Muscle of leg (tissue), 11 donors: ENCODE data around the gene SLC6A11. TPM values are rescaled to one million over a fixed set of nuclear protein-coding genes. Genes with fewer than 3 reads are reported as not detected.

ENCODE experiments used
- DNase-seq: peaks from one replicate; pipeline ENCODE4 v3.0.0; 2013
- H3K27ac ChIP-seq: one replicate; pipeline ENCODE4 v1.5.1; 2013; ENCODE audit warnings: mild to moderate bottlenecking, low read length, control low read depth
- H3K27me3 ChIP-seq: one replicate; pipeline ENCODE4 v1.6.1; 2013; ENCODE audit warnings: low read length; ENCODE audit not compliant: control insufficient read depth, insufficient read depth
- H3K36me3 ChIP-seq: one replicate; pipeline ENCODE4 v1.6.1; 2013; ENCODE audit warnings: low read length; ENCODE audit not compliant: control insufficient read depth, insufficient read depth
- H3K4me1 ChIP-seq: one replicate; pipeline ENCODE4 v1.6.1; 2013; ENCODE audit warnings: low read length; ENCODE audit not compliant: control insufficient read depth, insufficient read depth
- H3K4me3 ChIP-seq: one replicate; pipeline ENCODE4 v1.5.1; 2013; ENCODE audit warnings: low read length, control low read depth
- H3K9me3 ChIP-seq: replicated peaks from 2 replicates; pipeline ENCODE4 v1.6.1; 2013; ENCODE audit warnings: low read depth, low read length; ENCODE audit not compliant: control insufficient read depth
- WGBS: methylation state at CpG from one replicate; pipeline ENCODE4 v1.1.5; 2013; ENCODE audit warnings: missing lambda C conversion rate; ENCODE audit not compliant: insufficient coverage; 5-methylcytosine and 5-hydroxymethylcytosine counted together
- polyA plus RNA-seq, 8 donors: library from polyadenylated mRNA; unstranded; fragments of 120-200 nt; gene quantifications; one replicate each; pipeline versions ENCODE4 v1.2.1 to v1.2.3, GENCODE V29; 2013; ENCODE audit warnings: inconsistent platforms in 1 of 8, low replicate concordance in 1 of 8; ENCODE audit not compliant: insufficient read length in 8 of 8, insufficient read depth in 1 of 8
- total RNA-seq: library from RNA; stranded (reverse); fragments of 120-200 nt; gene quantifications from one replicate; pipeline ENCODE4 v1.2.4, GENCODE V29; 2013

Gene SLC6A11
- total and polyA plus RNA-seq, 9 donors, result under 0.01 to 0.23 (median 0.07) TPM; not detected in 4

DNA sequence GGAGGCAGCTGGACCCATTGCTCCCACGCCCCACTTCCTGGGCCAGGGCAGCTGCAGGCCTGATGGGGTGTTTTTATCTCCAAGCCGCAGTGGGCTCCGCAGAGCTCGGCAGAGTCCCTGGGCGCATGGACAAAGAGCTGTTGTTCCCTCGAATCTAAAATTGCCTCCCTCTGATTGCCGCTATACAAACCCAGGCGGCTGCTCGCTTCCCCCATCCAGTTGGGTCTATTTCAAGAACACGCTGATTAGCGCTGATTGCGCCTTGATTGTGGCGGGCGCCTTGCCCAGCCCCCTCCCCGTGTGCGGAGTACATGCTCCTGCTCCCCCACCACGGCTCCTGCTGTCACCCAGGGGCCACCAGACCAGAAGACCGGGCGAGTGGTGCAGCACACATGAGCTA, 133.2 kb downstream of the SLC6A11 start:
- Histone ChIP-seq H3K27me3 (peaks cover 26% of the 10 kb centered on the region), H3K36me3 (no peaks in the 10 kb centered on the region), H3K9me3 (no peaks in the 10 kb centered on the region), H3K4me3 (no peak overlapping the region), H3K4me1 (peaks cover 22% of the 10 kb centered on the region), H3K27ac (no peak overlapping the region)
- no peak for DNase-seq
- WGBS, result 79% methylated on average over 16 of the region's 19 CpGs

DNA sequence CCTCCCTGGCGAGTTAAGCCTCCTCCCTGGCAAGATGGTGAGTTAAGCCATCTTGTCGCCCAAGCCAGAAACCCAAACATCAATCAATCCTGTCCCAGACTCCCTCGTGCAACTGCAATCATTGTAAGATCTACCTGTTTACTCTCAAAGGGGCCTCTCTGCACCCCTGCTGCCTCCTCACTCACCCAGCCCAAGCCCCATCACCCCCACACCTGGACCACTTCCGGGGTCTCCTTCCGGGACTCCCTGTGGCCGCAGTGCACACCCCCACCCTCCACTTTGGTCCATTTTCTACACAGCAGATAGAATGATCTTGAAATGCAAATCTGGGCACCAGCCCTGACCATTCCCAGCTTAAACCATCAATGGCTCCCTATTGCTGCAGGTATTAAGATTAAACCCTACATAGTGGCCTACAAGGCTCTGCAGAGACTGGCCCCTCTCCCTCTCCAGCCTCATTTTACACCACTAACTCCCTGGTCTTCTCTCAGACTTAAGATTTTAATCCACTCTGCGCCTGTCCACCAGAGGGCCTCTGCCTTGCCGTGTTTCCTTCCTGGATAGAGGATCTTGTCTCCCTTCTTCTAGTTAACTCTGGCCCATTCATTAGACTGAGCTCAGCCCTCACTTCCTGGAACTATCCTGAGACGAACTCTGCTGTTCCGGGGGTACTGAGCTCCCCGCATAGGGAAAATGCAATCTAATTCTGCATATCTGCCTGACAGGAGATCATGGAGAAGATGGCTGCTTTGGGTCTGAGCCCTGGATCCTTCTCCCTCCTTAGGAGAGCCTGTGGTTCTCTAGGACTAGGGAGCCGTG, 134.7 kb downstream of the SLC6A11 start:
- H3K36me3 ChIP-seq, result no peaks in the 10 kb centered on the region
- H3K9me3 ChIP-seq, result no peaks in the 10 kb centered on the region
- H3K4me3 ChIP-seq, result peak overlapping the region; percentile 1
- peaks cover 26% of the 10 kb centered on the region for H3K27me3 ChIP-seq
- H3K27ac ChIP-seq, result no peak overlapping the region
- peaks cover 33% of the 10 kb centered on the region for H3K4me1 ChIP-seq
- 60% methylated on average over 8 of the region's 12 CpGs for WGBS
- peak; percentile 75 for DNase-seq

DNA sequence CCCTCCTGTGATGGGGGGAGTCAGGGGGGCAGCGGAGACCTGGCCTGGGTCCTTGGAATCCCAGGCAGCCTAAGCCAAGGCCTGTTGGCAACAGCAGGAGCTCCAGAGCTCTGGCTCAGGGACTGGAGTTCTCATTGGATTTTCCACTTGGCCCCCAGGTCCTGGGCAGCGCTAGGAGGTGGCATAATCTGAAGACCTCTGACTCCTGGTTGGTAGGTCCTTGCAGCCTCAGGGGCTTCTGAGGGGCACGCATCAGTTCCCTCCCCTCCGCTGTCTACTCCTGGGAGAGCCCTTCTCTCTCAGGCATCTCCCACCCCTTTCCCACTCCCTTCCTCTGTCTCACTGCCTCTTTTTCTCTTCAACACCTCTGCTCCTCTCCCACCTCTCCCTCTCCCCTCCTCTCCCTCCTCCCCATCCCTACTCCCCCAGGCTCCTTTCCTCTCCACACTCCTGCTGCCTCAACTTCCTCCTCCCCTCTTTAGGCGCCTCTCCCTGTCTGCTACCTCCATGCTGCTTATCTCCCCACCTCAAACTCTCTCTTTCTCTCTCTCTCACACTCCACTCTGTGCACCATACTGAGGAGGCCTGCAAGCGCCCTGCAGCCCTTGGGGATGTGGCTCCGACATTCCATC, 135.4 kb downstream of the SLC6A11 start:
- Histone ChIP-seq H3K4me3 (peak overlapping the region; percentile 1), H3K27ac (no peak overlapping the region), H3K27me3 (peaks cover 26% of the 10 kb centered on the region), H3K4me1 (peaks cover 40% of the 10 kb centered on the region), H3K9me3 (no peaks in the 10 kb centered on the region), H3K36me3 (no peaks in the 10 kb centered on the region)
- no peak for DNase-seq
- WGBS, result 52% methylated on average over 6 of the region's 7 CpGs

DNA sequence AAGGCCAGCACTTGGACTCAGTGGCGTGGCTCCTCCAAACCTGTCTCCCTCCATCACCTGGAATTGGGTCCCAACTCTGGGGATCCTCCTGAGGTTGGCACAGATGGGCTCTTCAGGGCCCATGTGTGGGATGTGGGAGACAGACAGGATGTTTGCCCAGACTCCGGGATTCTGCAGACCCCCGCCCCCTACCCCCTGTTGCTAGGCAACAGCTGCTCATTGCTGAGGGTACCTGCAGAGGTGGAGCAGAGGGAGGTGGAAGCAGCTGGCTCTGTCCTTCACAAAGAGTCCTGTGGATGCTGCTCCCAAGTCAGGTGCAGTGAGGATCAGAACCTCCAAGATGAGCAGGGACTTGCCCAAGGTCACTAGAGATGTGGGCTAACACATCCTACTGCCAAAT, 136.5 kb downstream of the SLC6A11 start:
- H3K27ac ChIP-seq, result no peak overlapping the region
- H3K9me3 ChIP-seq, result no peaks in the 10 kb centered on the region
- H3K36me3 ChIP-seq, result no peaks in the 10 kb centered on the region
- no peak overlapping the region for H3K4me3 ChIP-seq
- peaks cover 23% of the 10 kb centered on the region for H3K27me3 ChIP-seq
- no peak for DNase-seq
- H3K4me1 ChIP-seq, result peaks cover 52% of the 10 kb centered on the region
- 62% methylated on average over 2 of the region's 3 CpGs for WGBS

DNA sequence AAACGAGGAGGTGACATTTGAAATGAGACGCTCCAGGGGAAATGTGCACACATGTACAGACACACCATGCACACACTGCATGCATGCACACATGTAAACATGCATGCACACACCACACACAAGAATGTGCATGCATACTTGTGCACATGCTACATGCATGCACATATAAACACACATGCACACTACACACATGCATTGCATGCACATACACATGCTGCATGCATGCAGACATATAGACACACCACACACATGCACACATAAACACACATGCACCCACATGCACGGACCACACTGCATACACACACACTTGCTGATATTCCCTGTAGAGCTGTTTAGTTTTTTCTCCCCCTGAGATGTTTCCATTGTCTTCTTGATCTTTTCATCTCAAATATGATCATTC, 138.7 kb downstream of the SLC6A11 start:
- H3K4me1 ChIP-seq, result peaks cover 72% of the 10 kb centered on the region
- H3K27me3 ChIP-seq, result peaks cover 17% of the 10 kb centered on the region
- H3K9me3 ChIP-seq, result no peaks in the 10 kb centered on the region
- DNase-seq, result no peak
- WGBS, result 50% methylated on average over 2 of the region's 3 CpGs
- H3K4me3 ChIP-seq, result no peak overlapping the region
- H3K27ac ChIP-seq, result no peak overlapping the region
- no peaks in the 10 kb centered on the region for H3K36me3 ChIP-seq

DNA sequence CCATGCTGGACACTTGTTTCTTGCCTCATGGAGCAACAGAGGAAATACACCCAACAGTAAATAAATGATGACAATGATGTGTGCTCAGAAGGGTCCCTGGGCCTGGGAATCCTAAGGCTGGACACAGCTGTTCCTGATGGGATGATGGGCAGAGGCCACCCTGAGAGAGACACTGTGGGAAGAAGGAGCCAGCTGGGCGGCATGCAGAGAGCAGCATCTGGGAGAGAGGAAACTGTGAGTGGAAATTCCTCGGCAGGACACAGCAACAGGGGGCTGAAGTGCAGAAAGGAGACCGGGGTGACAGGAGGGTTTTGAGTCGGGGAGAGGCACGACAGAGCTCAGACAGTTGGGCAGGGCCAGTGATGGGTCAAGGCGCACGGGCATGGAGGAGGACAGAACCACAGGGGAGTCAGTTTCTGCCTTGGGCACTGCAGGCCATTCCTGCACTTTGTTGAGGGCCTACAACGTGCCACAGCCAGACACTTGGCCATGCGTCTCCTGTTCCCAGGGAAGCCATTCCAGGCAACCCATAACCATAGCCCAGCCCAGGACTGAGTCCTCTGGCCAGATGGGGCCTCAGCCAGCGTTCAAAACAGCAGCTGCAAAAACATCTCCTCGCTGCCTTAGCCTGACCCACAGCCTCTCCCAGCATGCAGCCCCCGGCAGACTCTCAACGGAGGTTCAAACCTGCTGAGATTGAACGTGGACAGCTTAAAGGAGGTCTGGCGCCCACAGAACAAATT, 139.9 kb downstream of the SLC6A11 start:
- Histone ChIP-seq H3K4me3 (no peak overlapping the region), H3K36me3 (no peaks in the 10 kb centered on the region), H3K27ac (peak overlapping the region; percentile 89), H3K4me1 (peaks cover 74% of the 10 kb centered on the region), H3K9me3 (no peaks in the 10 kb centered on the region), H3K27me3 (peaks cover 17% of the 10 kb centered on the region)
- 39% methylated on average over 12 of the region's 15 CpGs for WGBS
- peak; percentile 87 for DNase-seq

DNA sequence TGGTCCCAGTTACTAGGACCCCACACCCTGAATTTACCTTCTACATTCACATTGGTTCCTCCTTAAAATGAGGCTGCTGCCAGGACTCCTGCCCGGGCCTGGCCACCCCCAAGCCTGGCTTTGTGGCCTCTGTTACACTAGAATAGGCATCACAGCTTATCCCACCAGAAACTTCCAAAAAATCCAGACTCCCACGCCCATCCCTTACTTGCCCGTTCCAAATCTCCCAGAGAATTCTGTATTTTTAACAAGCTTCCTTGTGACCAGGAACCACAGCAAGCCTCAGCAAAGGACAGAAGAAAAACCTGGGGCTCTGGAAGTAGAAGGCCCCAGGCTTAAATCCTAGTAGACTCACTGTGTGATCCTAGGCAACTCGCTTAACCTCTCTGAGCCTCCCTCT, 140.5 kb downstream of the SLC6A11 start:
- DNase-seq, result no peak
- H3K27ac ChIP-seq, result peak overlapping the region; percentile 89
- no peaks in the 10 kb centered on the region for H3K36me3 ChIP-seq
- peaks cover 15% of the 10 kb centered on the region for H3K27me3 ChIP-seq
- WGBS, result 33% methylated on average over 3 of the region's 4 CpGs
- H3K9me3 ChIP-seq, result no peaks in the 10 kb centered on the region
- no peak overlapping the region for H3K4me3 ChIP-seq
- peaks cover 68% of the 10 kb centered on the region for H3K4me1 ChIP-seq

DNA sequence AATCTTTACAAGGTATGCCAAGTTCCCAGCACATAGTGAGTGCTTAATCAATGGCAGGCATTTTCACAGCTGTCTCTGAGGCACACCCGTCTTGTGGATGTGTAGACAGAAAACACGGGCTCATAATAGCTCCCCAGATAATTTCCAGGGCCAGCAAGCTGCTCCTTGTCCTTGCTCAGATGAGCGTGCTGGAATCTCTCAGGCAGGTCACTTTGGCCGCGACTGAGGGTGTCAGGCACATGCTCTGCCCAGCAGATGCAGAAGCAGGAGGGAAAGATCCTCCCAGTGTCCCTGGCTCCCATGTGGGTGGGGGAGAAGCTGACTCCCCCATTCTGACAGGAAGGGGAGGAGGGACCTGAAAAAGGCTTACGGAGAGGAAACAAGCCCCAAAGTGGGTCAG, 141.0 kb downstream of the SLC6A11 start:
- peaks cover 65% of the 10 kb centered on the region for H3K4me1 ChIP-seq
- H3K27ac ChIP-seq, result peak overlapping the region; percentile 89
- DNase-seq, result peak; percentile 84
- H3K36me3 ChIP-seq, result no peaks in the 10 kb centered on the region
- H3K27me3 ChIP-seq, result peaks cover 14% of the 10 kb centered on the region
- no peaks in the 10 kb centered on the region for H3K9me3 ChIP-seq
- H3K4me3 ChIP-seq, result no peak overlapping the region
- 23% methylated on average over 5 of the region's 6 CpGs for WGBS

DNA sequence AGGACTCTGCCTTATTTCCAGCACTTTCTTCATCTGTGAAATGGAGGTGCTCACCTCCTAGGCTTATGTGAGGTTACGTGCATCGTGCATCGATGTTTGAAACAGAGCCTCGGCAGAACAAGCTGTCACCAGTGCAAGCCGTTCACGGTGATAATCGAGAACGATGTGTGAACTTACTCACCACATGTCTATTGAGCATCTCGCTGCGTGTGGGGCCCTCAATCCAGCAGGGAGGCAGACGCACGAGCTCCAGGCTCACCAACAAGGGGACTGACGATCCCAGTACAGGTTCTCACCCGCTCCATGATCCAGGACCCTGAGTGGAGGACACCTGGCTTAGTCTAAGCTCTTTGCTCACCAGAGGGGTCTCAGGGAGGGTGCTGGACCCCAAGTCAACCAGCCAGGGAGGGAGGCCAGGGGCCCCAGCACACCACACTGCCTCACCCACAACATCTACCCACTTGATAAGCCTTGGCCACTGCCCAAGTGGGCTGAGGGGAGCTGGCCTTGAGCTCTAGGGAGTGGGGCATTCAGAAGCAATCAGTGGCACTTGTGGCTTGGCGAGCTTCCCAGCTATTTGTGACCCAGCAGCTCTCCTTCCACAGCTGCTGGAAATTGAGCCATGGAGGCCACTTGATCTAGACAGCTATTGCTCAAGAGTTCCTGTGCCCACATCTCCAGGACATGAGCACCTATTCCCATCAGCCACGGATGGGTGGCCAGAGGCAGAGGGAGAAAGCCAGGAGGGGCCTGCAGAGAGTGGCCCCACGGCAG, 142.1 kb downstream of the SLC6A11 start:
- peak overlapping the region; percentile 35 for H3K27ac ChIP-seq
- H3K27me3 ChIP-seq, result peaks cover 14% of the 10 kb centered on the region
- peaks cover 61% of the 10 kb centered on the region for H3K4me1 ChIP-seq
- WGBS, result 41% methylated on average over 14 of the region's 17 CpGs
- no peaks in the 10 kb centered on the region for H3K9me3 ChIP-seq
- no peak overlapping the region for H3K4me3 ChIP-seq
- no peaks in the 10 kb centered on the region for H3K36me3 ChIP-seq
- DNase-seq, result peak; percentile 77
